Activated gamma-delta T cell treated with Interleukin-2 at 50 U/mL for 16 hours (primary cell): ENCODE results near the gene FILIP1L.

Experiments
- DNase-seq: peaks from one replicate; pipeline ENCODE4 v3.0.0-alpha.2; 2020

The FILIP1L gene

DNA sequence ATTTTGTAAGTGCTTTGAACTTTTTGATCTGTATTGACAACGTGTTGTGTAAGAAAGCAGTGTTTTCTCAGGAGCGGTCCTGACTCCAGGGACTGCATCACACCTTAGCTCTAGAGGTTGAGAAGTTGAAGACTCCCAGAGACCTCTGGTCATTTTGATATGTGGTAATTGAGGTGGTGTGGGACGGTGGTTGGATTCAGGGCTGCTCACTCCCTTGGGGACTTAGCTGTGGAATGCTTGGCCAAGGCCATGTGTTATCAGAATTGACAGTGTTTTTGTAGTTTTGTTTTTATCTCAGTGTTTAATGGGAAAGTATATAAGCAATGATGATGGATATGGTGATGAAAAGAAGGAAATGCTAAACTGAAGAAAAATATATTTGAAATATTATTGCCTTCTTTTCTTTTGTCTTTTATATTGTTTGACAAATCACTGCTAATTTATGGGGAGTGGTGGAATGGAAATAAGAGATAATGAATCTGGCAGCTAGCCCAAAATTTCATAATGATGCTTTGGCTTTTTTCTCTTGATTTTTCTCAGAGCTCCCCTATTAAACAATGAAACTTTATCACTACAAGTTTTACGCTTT, 280.6 kb downstream of the FILIP1L start:
- no peak for DNase-seq

GRCh38 chr3:99829844-99830243, 284.5 kb downstream of the FILIP1L start:
- no peak for DNase-seq

DNA sequence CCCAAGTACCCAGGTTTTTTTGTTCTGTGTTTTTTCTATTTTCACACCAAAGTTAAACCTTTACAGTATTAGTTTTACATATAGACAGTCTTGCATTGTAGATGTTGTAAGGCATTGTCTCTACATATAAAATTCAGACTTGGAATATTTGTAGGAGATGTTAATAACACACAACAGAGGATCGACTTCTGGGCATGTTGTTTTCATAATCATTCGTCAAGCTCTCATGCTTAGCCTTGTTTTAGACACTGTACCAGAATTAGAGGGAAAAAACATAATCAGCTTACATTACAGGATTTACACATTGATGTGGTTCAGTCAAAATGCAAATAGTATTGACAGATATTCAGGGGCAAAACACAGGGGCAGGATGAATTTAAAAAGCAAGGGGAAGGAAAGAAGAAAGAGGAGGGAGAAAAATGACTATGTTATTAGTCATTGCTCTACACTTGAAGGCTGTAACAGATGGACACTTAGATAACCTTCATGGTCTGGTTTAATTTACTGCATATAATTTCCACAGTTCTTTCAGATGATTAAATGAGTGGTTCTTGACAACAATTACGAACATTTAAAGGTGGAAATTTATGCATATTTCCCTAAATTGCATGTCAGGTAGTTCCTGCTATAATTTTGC, 289.2 kb downstream of the FILIP1L start:
- DNase-seq: no peak

DNA sequence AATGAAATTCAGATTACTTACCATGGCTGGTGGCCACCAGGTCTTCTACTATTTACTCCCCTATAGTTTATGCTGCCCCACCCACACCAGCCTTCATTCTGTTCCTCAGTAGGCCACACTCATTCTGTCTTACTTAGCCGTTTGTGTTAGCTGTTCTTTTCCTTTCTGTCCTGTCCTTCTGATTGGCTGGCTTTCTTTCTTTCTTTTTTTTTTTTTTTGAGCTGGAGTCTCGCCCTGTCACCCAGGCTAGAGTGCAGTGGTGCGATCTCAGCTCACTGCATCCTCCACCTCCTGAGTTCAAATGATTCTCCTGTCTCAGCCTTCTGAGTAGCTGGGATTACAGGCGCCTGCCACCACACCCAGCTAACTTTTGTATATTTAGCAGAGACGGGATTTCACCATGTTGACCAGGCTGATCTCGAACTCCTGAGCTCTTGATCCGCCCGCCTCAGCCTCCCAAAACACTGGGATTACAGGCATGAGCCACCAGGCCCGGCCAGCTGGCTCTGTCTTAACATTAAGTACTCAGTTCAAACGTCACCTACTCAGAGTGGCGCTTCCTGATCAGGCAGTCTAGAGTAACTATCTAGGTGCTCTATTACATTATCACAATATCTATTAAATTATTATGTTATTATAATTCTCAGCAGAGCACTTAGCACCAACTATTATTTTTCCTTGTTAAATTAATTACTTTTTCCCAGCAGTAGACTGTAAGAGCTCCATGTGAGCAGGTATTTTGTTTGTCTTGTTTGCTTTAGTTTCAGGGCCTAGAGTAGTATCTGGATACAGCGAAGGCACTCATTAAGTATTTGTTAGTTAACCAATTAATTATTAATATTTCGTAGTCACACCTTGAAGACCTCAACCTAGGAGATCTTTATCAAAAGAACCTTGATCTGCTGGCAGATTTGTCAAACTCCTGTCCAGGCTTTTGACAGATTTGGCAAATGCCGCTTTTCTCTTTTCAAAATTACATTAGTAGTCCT, 290.3 kb downstream of the FILIP1L start:
- no peak for DNase-seq

DNA sequence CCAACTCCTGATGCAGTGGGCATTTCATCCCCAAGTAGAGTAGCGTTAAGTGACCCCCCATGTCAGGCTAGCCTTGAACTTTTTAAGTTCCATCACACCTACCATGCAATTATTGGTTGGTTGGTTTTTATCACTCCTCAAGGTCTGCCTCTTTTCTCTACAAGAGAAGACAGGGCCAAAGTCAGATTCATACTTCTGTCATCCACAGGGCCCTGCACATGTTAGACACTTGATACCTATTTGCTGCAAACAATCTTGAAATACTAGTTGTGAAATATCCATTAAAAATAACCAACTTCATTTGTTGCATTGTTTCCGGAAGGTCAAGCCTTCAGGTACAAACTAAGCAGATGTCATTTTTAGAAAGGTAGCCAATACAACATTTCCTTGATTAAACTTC, 295.5 kb downstream of the FILIP1L start:
- no peak for DNase-seq

- DNase-seq: peak; percentile 94
These were observed 296.7 kb downstream of the FILIP1L start, which contains the start of gene CMSS1 for GRCh38 chr3:99817437-99818240. TSS of gene CMSS1 (plus strand) at chr3:99817862.

DNA sequence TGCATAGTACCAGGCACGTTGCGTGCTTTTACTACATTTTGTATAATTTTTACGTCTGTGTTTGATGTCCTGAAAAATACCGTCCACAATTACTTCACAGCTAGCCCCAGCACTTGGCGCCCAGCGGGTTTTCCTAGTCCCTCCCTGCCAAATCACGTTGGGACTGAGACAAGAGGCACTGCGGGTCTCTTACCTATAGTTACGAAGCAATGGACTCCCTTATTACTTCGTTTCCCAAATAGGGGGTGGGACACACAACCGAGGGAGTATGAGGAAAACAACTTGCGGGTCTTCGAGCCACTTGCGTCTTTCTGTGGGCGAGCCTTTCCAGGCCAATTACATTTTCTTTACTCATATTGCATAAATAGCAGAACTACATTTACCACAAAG, 297.3 kb downstream of the FILIP1L start:
- DNase-seq: no peak

DNA sequence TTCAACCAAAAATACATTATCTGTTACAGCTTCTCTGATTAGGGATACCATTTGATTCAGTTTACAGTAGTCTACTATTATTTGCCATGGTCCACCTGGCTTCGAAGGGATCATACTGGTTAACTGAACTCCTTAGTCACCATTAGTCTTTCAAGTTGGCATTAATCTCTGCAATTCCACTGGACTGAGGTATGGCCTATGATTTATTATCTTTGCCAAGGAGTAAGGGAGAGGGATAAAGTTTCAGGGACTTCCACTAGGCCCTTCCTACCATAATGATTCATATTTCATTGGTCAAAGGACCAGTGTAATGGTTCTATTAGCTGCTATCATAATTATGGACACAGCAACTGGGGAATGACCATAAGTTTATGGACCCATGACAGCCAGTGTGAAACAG, 303.9 kb downstream of the FILIP1L start:
- no peak for DNase-seq

DNA sequence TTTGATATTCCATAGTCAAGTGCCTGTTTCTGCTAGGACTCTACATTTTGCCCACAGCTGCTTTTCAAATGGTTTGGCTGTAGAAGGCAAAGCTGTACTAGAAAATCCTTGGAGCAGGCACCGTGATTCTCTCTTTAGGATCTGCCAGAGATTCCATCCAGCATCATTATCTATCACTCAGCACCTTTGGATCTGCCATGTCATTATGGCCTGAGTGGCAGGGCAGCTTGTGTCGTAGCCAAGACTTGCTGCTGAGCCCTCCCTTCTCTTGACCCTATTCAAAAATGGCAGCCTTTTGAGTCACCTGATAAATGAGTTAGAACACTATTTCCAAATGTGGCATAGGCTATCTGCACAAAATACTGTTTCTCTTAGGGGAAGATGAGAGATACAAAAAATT, 304.7 kb downstream of the FILIP1L start:
- DNase-seq: no peak

DNA sequence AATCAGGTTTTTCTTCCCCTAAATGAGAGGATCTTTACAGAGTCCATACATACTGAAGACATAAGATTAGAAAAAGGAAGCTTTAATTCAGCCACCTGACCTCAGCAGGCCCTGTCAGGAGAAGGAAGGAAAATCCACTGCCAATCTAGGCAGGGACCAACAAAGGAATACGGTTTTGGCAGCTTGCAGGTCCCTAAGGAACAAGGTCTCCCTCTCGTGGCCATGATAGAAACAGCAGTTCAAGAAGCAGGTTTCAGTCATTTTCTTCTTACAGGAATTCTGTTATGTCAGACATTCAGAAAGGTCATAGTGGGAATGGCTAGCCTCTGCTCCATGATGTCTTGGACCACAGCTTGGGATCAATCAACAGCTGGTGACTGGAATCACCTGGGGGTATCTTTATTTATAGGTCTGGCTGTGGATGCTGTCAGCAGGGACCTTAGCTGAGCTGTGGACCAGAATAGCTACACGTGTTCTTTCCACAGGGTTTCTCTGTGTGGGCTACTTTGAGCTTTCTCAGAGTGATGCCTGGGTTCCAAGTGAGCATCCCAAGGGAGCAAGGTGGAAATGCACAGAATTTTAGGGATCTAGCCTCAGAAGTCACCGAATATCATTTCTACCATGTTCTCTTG, 306.0 kb downstream of the FILIP1L start:
- peak; percentile 34 for DNase-seq

DNA sequence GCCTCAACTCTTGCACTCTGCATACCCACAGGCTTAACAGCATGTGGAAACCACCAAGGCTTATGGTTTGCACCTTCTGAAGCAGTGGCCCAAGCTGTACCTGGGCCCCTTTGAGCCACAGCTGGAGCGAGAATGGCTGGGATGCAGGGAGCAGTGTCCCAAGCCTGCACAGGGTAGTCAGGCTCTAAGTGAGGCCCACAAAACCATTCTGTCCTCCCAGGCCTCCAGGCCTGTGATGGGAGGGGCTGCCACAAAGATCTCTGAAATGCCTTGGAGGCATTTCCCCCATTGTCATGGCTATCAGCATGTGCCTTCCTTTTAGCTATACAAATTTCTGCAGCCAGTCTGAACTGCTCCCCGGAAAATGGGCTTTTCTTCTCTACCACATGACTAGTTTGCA, 309.1 kb downstream of the FILIP1L start:
- no peak for DNase-seq

DNA sequence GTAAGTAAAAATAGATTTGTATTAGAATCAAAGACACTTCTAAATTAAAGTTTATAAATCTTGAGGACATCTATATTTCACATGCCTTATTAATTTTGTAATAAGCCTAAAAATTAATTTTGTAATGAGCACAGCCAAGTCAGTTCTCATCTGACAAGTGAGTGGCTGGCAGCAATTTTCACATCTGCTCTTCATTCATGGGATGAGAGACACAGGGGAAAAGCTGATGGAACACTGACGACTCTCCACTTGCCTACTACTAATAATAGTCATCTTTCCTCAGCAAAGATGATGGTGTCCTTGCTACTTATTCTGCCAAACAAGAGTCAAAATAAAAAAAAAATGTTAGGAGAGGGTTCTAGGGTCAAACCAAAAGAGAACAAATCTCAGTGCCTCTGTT, 311.0 kb downstream of the FILIP1L start:
- no peak for DNase-seq

GRCh38 chr3:99799422-99799821, 314.9 kb downstream of the FILIP1L start:
- DNase-seq: no peak

DNA sequence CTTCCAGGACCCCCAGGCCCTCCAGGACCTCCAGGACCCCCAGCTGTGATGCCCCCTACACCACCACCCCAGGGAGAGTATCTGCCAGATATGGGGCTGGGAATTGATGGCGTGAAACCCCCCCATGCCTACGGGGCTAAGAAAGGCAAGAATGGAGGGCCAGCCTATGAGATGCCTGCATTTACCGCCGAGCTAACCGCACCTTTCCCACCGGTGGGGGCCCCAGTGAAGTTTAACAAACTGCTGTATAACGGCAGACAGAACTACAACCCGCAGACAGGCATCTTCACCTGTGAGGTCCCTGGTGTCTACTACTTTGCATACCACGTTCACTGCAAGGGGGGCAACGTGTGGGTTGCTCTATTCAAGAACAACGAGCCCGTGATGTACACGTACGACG, 318.7 kb downstream of the FILIP1L start:
- no peak for DNase-seq

DNA sequence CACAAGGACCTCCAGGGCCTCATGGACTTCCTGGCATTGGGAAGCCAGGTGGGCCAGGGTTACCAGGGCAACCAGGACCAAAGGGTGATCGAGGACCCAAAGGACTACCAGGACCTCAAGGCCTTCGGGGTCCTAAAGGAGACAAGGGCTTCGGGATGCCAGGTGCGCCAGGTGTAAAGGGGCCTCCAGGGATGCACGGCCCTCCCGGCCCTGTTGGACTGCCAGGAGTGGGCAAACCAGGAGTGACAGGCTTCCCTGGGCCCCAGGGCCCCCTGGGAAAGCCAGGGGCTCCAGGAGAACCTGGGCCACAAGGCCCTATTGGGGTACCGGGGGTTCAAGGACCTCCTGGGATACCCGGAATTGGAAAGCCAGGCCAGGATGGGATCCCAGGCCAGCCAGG, 319.8 kb downstream of the FILIP1L start:
- no peak for DNase-seq

- no peak for DNase-seq
These were observed 325.1 kb downstream of the FILIP1L start for GRCh38 chr3:99789011-99789721.
